Bronchial epithelial cell (primary cell): ENCODE results near the gene ATP6V1G3. TPM values are rescaled to one million over a fixed set of nuclear protein-coding genes. Genes with fewer than 3 reads are reported as not detected.

Experiments used
- DNase-seq: peaks from one replicate; pipeline ENCODE4 v3.0.0-alpha.2; 2010; ENCODE audit warnings: low read depth
- FAIRE-seq: peaks from 2 replicates; lab custom pipeline; 2011; peaks lifted over from hg19 to GRCh38; lab: Jason Lieb, UNC
- H3K27me3 ChIP-seq: 2 replicates; pipeline ENCODE4 v1.5.1; 2011; ENCODE audit warnings: low read length; ENCODE audit not compliant: control insufficient read depth, insufficient read depth
- H3K36me3 ChIP-seq: 2 replicates; pipeline ENCODE4 v1.5.1; 2011; ENCODE audit warnings: low read length; ENCODE audit not compliant: control insufficient read depth, insufficient read depth
- H3K4me3 ChIP-seq: 2 replicates; pipeline ENCODE4 v1.5.1; 2011; ENCODE audit warnings: mild to moderate bottlenecking, low read depth, low read length, control low read depth
- CTCF ChIP-seq: IDR thresholded peaks from 2 replicates; pipeline ENCODE4 v1.5.1; 2011; ENCODE audit warnings: mild to moderate bottlenecking, moderate library complexity, low read length, control low read depth, inconsistent platforms; ENCODE audit not compliant: insufficient read depth, severe bottlenecking
- total RNA-seq: library from RNA; depleted of rRNA; stranded (reverse); fragments of >200 nt; gene quantifications from 2 replicates; pipeline ENCODE4 v1.2.1, GENCODE V29; 2014

Gene ATP6V1G3
- total RNA-seq, 1 donor from 2014 or later, result not detected

GRCh38 chr1:198549866-198550265 is 9.4 kb upstream of the ATP6V1G3 start:
- no peak for DNase-seq
- H3K4me3 ChIP-seq, result no peak overlapping the region
- no peak for TF ChIP-seq CTCF
- no peaks in the 10 kb centered on the region for H3K27me3 ChIP-seq
- FAIRE-seq, result no peak
- no peaks in the 10 kb centered on the region for H3K36me3 ChIP-seq

GRCh38 chr1:198548890-198549289 is 8.4 kb upstream of the ATP6V1G3 start:
- Histone ChIP-seq H3K36me3 (no peaks in the 10 kb centered on the region), H3K4me3 (no peak overlapping the region), H3K27me3 (no peaks in the 10 kb centered on the region)
- FAIRE-seq (no peak), DNase-seq (no peak)
- TF ChIP-seq CTCF, result no peak

- no peak for TF ChIP-seq CTCF
- no peak for DNase-seq
- Histone ChIP-seq H3K27me3 (no peaks in the 10 kb centered on the region), H3K36me3 (no peaks in the 10 kb centered on the region), H3K4me3 (no peak overlapping the region)
- FAIRE-seq, result no peak
Measured at GRCh38 chr1:198545156-198545555, 4.7 kb upstream of the ATP6V1G3 start.

GRCh38 chr1:198544265-198544664 is 3.8 kb upstream of the ATP6V1G3 start:
- TF ChIP-seq CTCF, result no peak
- DNase-seq (no peak), FAIRE-seq (no peak)
- H3K4me3 ChIP-seq, result no peak overlapping the region
- no peaks in the 10 kb centered on the region for H3K36me3 ChIP-seq
- no peaks in the 10 kb centered on the region for H3K27me3 ChIP-seq

GRCh38 chr1:198543670-198544260 is 3.3 kb upstream of the ATP6V1G3 start:
- no peak for TF ChIP-seq CTCF
- DNase-seq (no peak), FAIRE-seq (no peak)
- H3K36me3 ChIP-seq, result no peaks in the 10 kb centered on the region
- H3K4me3 ChIP-seq, result no peak overlapping the region
- H3K27me3 ChIP-seq, result no peaks in the 10 kb centered on the region

GRCh38 chr1:198542632-198543031 is 2.2 kb upstream of the ATP6V1G3 start:
- no peaks in the 10 kb centered on the region for H3K27me3 ChIP-seq
- no peak for DNase-seq
- H3K4me3 ChIP-seq, result no peak overlapping the region
- no peaks in the 10 kb centered on the region for H3K36me3 ChIP-seq
- FAIRE-seq, result no peak
- no peak for TF ChIP-seq CTCF
